Esophagus squamous epithelium (tissue), 5 donors: ENCODE data around the gene SFXN1. TPM values are rescaled to one million over a fixed set of nuclear protein-coding genes. Genes with fewer than 3 reads are reported as not detected.
"Not testable (repeated sequence)": the region's sequence is repeated elsewhere in the genome, so short reads cannot be mapped to it uniquely, and the experiment has no call there.

ENCODE experiments used
- DNase-seq: peaks from one replicate; lab custom pipeline; 2025; lab: John Stamatoyannopoulos, UW
- H3K27ac ChIP-seq, 4 donors: fragments of 200-600 bp; sonication (generic); one replicate each; pipeline ENCODE4 v1.5.1; 2016 to 2019; ENCODE audit warnings: mild to moderate bottlenecking in 1 of 4
- H3K27me3 ChIP-seq, 4 donors: fragments of 200-600 bp; sonication (generic); 1 replicate in 3 of 4; 2 replicates in 1 of 4; pipeline versions ENCODE4 v1.5.1 to v1.6.0; 2017 to 2021; ENCODE audit warnings: antibody characterized with exemption in 1 of 4
- H3K36me3 ChIP-seq, 3 donors: fragments of 200-600 bp; sonication (generic); one replicate each; pipeline ENCODE4 v1.5.1; 2016 to 2019
- H3K4me1 ChIP-seq, 3 donors: fragments of 200-600 bp; sonication (generic); one replicate each; pipeline ENCODE4 v1.5.1; 2017 to 2019
- H3K4me3 ChIP-seq, 4 donors: fragments of 200-600 bp; sonication (generic); 1 replicate in 3 of 4; 2 replicates in 1 of 4; pipeline ENCODE4 v1.5.1; 2016 to 2019; ENCODE audit warnings: mild to moderate bottlenecking in 2 of 4, moderate library complexity in 1 of 4
- H3K9me3 ChIP-seq, 3 donors: fragments of 200-600 bp; sonication (generic); one replicate each; pipeline ENCODE4 v1.5.1; 2016 to 2019
- CTCF ChIP-seq, 6 experiments: fragments of 450-650 bp in 4 of 6; fragments of 200-600 bp in 2 of 6; sonication (generic) in 2 of 6; IDR thresholded peaks; one replicate each; pipeline ENCODE4 v1.5.1; 2016 to 2019; ENCODE audit warnings: antibody characterized with exemption in 6 of 6, mild to moderate bottlenecking in 4 of 6, moderate library complexity in 4 of 6
- POLR2A ChIP-seq, 4 donors: fragments of 450-650 bp; IDR thresholded peaks; one replicate each; pipeline ENCODE4 v1.6.1; 2017; ENCODE audit warnings: antibody characterized with exemption in 4 of 4, mild to moderate bottlenecking in 4 of 4, moderate library complexity in 3 of 4
- WGBS, 2 donors: methylation state at CpG; one replicate each; pipeline ENCODE4 v1.1.5; 2018; 5-methylcytosine and 5-hydroxymethylcytosine counted together
- intact Hi-C: fragments of 100-400 bp; cut with DNase I; formaldehyde crosslinking; loops from one replicate; pipeline ENCODE4 v1.15.0; 2022
- total RNA-seq, 4 donors: library from RNA; depleted of rRNA; stranded (reverse); fragments of >200 nt; gene quantifications; one replicate each; pipeline ENCODE4 v1.1.0, GENCODE V29; 2016
- donor health status: DM: yes; HTN: yes; CAD: no.

Gene SFXN1
- total RNA-seq, 4 donors from 2014 or later: 39.6 to 81.7 (median 51.9) TPM

- no peak for DNase-seq
- Histone ChIP-seq H3K4me1 (no peaks in the 10 kb centered on the region), H3K9me3 (no peaks in the 10 kb centered on the region), H3K4me3 (no peak overlapping the region), H3K27me3 (peaks cover 0 to 62% (median 0%) of the 10 kb centered on the region in 4 donors), H3K27ac (no peak overlapping the region), H3K36me3 (no peaks in the 10 kb centered on the region)
- TF ChIP-seq POLR2A (IDR thresholded peaks at IDR 0.05): no peak
- no peak for TF ChIP-seq CTCF (IDR thresholded peaks at IDR 0.05)
- intact Hi-C loops: no loop called here
- 75 to 80% methylated on average over 2 of the region's 2 CpGs for WGBS, 2 donors
Observed at GRCh38 chr5:175452166-175452565, 26.2 kb upstream of the SFXN1 start.

GRCh38 chr5:175454338-175454737, 24.0 kb upstream of the SFXN1 start:
- DNase-seq, H3K9me3 ChIP-seq, H3K4me3 ChIP-seq, H3K27ac ChIP-seq, H3K36me3 ChIP-seq, intact Hi-C loops, H3K4me1 ChIP-seq: not testable (repeated sequence)
- peaks cover 0 to 63% (median 0%) of the 10 kb centered on the region in 4 donors for H3K27me3 ChIP-seq
- WGBS, 2 donors: 86 to 90% methylated on average over 5 of the region's 5 CpGs

- Histone ChIP-seq H3K27ac (no peak overlapping the region), H3K4me3 (no peak overlapping the region), H3K9me3 (no peaks in the 10 kb centered on the region), H3K4me1 (no peaks in the 10 kb centered on the region), H3K36me3 (no peaks in the 10 kb centered on the region), H3K27me3 (peaks cover 0 to 57% (median 0%) of the 10 kb centered on the region in 4 donors)
- TF ChIP-seq CTCF (IDR thresholded peaks at IDR 0.05): no peak
- no peak for TF ChIP-seq POLR2A (IDR thresholded peaks at IDR 0.05)
- intact Hi-C loops: no loop called here
- DNase-seq: no peak
- 74 to 84% methylated on average over 11 of the region's 11 CpGs for WGBS, 2 donors
Observed at GRCh38 chr5:175456105-175456742, 22.1 kb upstream of the SFXN1 start.

GRCh38 chr5:175457466-175457865, 20.9 kb upstream of the SFXN1 start:
- no peak for DNase-seq
- Histone ChIP-seq H3K27ac (no peak overlapping the region), H3K27me3 (peaks cover 0 to 45% (median 0%) of the 10 kb centered on the region in 4 donors), H3K4me1 (no peaks in the 10 kb centered on the region), H3K4me3 (no peak overlapping the region), H3K9me3 (no peaks in the 10 kb centered on the region), H3K36me3 (no peaks in the 10 kb centered on the region)
- intact Hi-C loops: no loop called here
- 21 to 29% methylated on average over 1 of the region's 1 CpG for WGBS, 2 donors
- TF ChIP-seq POLR2A (IDR thresholded peaks at IDR 0.05) (no peak), CTCF (IDR thresholded peaks at IDR 0.05) (no peak)

GRCh38 chr5:175460126-175460525, 18.2 kb upstream of the SFXN1 start:
- peaks cover 0 to 18% (median 0%) of the 10 kb centered on the region in 4 donors for H3K27me3 ChIP-seq
- peaks cover 0 to 6% (median 6%) of the 10 kb centered on the region in 3 donors for H3K4me1 ChIP-seq
- TF ChIP-seq CTCF (IDR thresholded peaks at IDR 0.05): peak in 3 of 6 experiments; percentile 28 to 47 (median 37)
- TF ChIP-seq POLR2A (IDR thresholded peaks at IDR 0.05): no peak
- no peak overlapping the region for H3K4me3 ChIP-seq
- no peak for DNase-seq
- no peak overlapping the region for H3K27ac ChIP-seq
- intact Hi-C loops: no loop called here
- H3K9me3 ChIP-seq: no peaks in the 10 kb centered on the region
- 35 to 36% methylated on average over 7 of the region's 7 CpGs for WGBS, 2 donors
- H3K36me3 ChIP-seq: no peaks in the 10 kb centered on the region
